Testis (tissue), 3 donors: ENCODE measurements around the gene CARS1. TPM values are rescaled to one million over a fixed set of nuclear protein-coding genes. Genes with fewer than 3 reads are reported as not detected.

ENCODE experiments used
- DNase-seq: peaks from one replicate; pipeline ENCODE4 v3.0.0-alpha.2; 2019
- H3K27ac ChIP-seq, 2 donors: fragments of 200-600 bp; sonication (generic); one replicate each; pipeline ENCODE4 v1.5.1; 2019
- H3K27me3 ChIP-seq: fragments of 200-600 bp; sonication (generic); one replicate; pipeline ENCODE4 v1.5.1; 2019
- H3K36me3 ChIP-seq: fragments of 200-600 bp; sonication (generic); one replicate; pipeline ENCODE4 v1.5.1; 2017; ENCODE audit warnings: low read depth; ENCODE audit errors: missing control alignments
- H3K4me1 ChIP-seq: fragments of 200-600 bp; sonication (generic); one replicate; pipeline ENCODE4 v1.5.1; 2019
- H3K4me3 ChIP-seq, 2 donors: fragments of 200-600 bp; sonication (generic); one replicate each; pipeline ENCODE4 v1.5.1; 2017 to 2019
- H3K9me3 ChIP-seq: fragments of 200-600 bp; sonication (generic); one replicate; pipeline ENCODE4 v1.5.1; 2017
- POLR2A ChIP-seq: fragments of 450-650 bp; IDR thresholded peaks from one replicate; pipeline ENCODE4 v1.6.1; 2017; ENCODE audit warnings: antibody characterized with exemption, mild to moderate bottlenecking, moderate library complexity
- WGBS, 2 donors: methylation state at CpG; one replicate each; pipeline ENCODE4 v1.1.5; 2018; 5-methylcytosine and 5-hydroxymethylcytosine counted together
- intact Hi-C: fragments of 100-400 bp; cut with DNase I; formaldehyde crosslinking; loops from one replicate; pipeline ENCODE4 v1.15.1; 2023; ENCODE audit warnings: low total_unique reads
- polyA plus RNA-seq: library from polyadenylated mRNA; stranded (reverse); fragments of 350-450 nt; fragmentation: Illumina TruSeq; extraction: RNeasy Lipid Tissue Mini Kit (QIAGEN cat#74804); gene quantifications from one replicate; pipeline ENCODE4 v1.2.3, GENCODE V29; 2014; ENCODE audit warnings: low read depth, low replicate concordance; ENCODE audit not compliant: insufficient read depth
- small RNA-seq, 2 donors: library from RNA; depleted of rRNA; stranded (forward); fragments of <200 nt; gene quantifications; one replicate each; pipeline ENCODE3, GENCODE V24; 2016
- total RNA-seq, 2 donors: library from RNA; depleted of rRNA; stranded (reverse); fragments of >200 nt; gene quantifications; one replicate each; pipeline ENCODE4 v1.2.3, GENCODE V29; 2016
- TF ChIP-seq, protein P1 (sequence below), 3 experiments: fragments of 450-650 bp in 2 of 3; fragments of 200-600 bp in 1 of 3; sonication (generic) in 1 of 3; IDR thresholded peaks; one replicate each; pipeline ENCODE4 v1.5.1; 2016 to 2019; ENCODE audit warnings: antibody characterized with exemption in 3 of 3, mild to moderate bottlenecking in 2 of 3, moderate library complexity in 1 of 3

The CARS1 gene
- total and polyA plus RNA-seq, 3 donors from 2014 or later = 34.8 to 48.2 (median 43.8) TPM

DNA sequence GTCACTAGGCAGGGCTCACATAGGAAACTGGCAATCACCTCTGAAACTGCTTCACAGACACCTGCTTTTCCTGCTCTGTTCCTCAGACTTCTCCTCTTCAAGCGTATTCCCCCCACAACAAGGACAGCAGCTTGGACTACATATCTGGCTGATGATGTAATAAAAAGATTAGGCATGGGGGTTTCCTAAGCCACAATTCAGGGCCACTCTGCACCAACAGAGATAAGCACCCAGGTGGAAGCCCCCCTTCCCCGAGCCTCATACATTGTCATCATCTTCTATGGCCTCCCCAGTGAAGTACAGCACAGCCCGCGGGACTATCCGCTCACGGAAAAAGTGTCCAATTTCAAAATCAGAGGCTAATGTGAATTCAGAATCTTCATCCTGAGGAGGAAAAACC lies 103.0 kb downstream of the CARS1 start:
- H3K27ac ChIP-seq = no peak overlapping the region
- TF ChIP-seq POLR2A = no peak
- TF ChIP-seq, protein P1, sequence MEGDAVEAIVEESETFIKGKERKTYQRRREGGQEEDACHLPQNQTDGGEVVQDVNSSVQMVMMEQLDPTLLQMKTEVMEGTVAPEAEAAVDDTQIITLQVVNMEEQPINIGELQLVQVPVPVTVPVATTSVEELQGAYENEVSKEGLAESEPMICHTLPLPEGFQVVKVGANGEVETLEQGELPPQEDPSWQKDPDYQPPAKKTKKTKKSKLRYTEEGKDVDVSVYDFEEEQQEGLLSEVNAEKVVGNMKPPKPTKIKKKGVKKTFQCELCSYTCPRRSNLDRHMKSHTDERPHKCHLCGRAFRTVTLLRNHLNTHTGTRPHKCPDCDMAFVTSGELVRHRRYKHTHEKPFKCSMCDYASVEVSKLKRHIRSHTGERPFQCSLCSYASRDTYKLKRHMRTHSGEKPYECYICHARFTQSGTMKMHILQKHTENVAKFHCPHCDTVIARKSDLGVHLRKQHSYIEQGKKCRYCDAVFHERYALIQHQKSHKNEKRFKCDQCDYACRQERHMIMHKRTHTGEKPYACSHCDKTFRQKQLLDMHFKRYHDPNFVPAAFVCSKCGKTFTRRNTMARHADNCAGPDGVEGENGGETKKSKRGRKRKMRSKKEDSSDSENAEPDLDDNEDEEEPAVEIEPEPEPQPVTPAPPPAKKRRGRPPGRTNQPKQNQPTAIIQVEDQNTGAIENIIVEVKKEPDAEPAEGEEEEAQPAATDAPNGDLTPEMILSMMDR (IDR thresholded peaks at IDR 0.05) = no peak
- no peaks in the 10 kb centered on the region for H3K9me3 ChIP-seq
- no peaks in the 10 kb centered on the region for H3K4me1 ChIP-seq
- no peak overlapping the region for H3K4me3 ChIP-seq
- intact Hi-C loops = no loop called here
- H3K36me3 ChIP-seq = no peaks in the 10 kb centered on the region
- no peaks in the 10 kb centered on the region for H3K27me3 ChIP-seq
- 85 to 86% methylated on average over 6 of the region's 6 CpGs for WGBS, 2 donors
- DNase-seq = no peak

DNA sequence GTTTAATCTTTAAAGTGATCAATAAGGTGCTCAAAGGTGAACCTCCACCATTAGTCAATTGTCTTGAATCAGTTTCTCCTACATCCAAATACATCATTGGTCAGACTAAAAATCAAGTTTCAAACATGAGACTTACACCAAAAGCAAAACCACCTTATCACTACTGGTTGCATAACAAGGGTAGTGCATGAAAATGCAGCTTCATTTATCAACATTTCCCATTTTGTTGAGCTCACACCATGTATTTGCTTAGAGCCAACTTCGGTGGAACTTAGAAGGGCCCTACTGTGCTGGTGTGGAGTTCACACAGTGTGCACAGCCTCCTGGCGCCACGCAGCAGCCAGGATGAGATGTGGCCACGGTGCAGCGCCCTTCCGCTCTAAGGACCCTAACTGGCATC lies 104.9 kb downstream of the CARS1 start:
- no peak for TF ChIP-seq POLR2A
- TF ChIP-seq, protein P1 (IDR thresholded peaks at IDR 0.05) = no peak
- intact Hi-C loops = no loop called here
- H3K9me3 ChIP-seq = no peaks in the 10 kb centered on the region
- no peaks in the 10 kb centered on the region for H3K4me1 ChIP-seq
- WGBS, 2 donors = 75 to 89% methylated on average over 6 of the region's 6 CpGs
- no peak overlapping the region for H3K27ac ChIP-seq
- no peak overlapping the region for H3K4me3 ChIP-seq
- DNase-seq = no peak
- H3K36me3 ChIP-seq = no peaks in the 10 kb centered on the region
- no peaks in the 10 kb centered on the region for H3K27me3 ChIP-seq

DNA sequence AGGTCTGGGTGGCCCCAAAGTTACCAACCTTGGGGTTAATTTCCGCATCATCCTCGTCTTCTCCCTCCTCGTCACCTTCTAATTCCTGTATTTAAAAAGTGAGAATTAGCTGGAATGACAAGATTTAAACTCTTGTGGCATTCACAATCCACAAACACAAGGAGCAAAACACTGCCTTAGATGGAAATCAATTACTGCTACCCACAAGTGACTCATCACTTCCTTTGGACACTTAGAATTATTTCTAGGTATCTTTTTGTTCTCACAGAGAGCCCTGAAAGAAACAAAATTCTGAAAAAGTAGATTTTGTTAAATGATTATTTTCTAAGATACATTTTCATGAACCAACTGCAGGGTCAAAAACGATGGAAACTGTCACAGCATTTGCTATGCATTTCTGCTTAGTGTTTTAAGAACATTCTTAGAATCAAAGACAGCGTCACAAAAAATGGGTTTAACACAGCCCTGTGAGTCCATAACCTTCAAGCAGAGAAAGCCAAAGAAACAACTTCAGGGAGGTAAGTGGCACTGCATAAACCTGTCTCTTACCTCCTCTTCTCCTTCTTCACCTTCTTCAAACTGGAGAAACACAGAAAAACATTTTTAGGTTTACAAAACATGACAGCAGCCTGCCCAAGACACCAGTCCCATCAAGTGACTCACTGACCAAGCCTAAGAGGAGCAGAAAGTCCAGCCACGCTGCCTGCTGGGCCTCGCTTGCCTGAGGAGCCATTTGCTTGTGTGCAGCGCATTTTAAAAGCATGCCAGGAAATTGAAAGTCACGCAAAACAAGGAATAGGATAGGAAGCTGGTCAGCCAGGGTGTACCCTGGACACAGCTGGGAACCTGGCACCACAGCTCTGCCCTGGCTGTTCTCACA lies 105.8 kb downstream of the CARS1 start:
- Histone ChIP-seq H3K36me3 (no peaks in the 10 kb centered on the region), H3K4me3 (no peak overlapping the region), H3K27ac (no peak overlapping the region), H3K4me1 (no peaks in the 10 kb centered on the region), H3K27me3 (no peaks in the 10 kb centered on the region), H3K9me3 (no peaks in the 10 kb centered on the region)
- DNase-seq = no peak
- intact Hi-C loops = no loop called here
- WGBS, 2 donors = 84% methylated on average over 9 of the region's 9 CpGs
- no peak for TF ChIP-seq POLR2A
- TF ChIP-seq, protein P1 (IDR thresholded peaks at IDR 0.05) = no peak

Small RNA genes lying within 50 kb of the gene (small RNA-seq; reads per million reads assigned to genes)
- gene RNU1-91P = 0 reads per million in 2 donors
- gene SNORA54 = 16.6 to 20.5 reads per million in 2 donors

Other genes starting within 250 kb of the CARS1 start
- gene CDKN1C, start 171.6 kb downstream of the CARS1 start, total RNA-seq = 10 to 100 TPM; 24.3 to 34.9 TPM
- gene CDKN1C, start 171.6 kb downstream of the CARS1 start, polyA plus RNA-seq = 15.2 TPM
- gene PHLDA2, start 128.0 kb downstream of the CARS1 start, total RNA-seq = 1 to 10 TPM; 2.2 to 4.0 TPM
- 0.62 TPM for gene PHLDA2, start 128.0 kb downstream of the CARS1 start, polyA plus RNA-seq
- gene NAP1L4, start 65.1 kb downstream of the CARS1 start, total RNA-seq = 100 to 1,000 TPM; 165 to 206 TPM
- gene NAP1L4, start 65.1 kb downstream of the CARS1 start, polyA plus RNA-seq = 208 TPM
- gene OSBPL5, start 107.9 kb upstream of the CARS1 start, total RNA-seq = 10 to 100 TPM; 13.2 to 18.1 TPM
- 8.9 TPM for gene OSBPL5, start 107.9 kb upstream of the CARS1 start, polyA plus RNA-seq
- under 1 TPM in 1 of 2 donors, not detected in 1; 0.50 TPM for gene MRGPRG, start 161.4 kb upstream of the CARS1 start, total RNA-seq
- not detected for gene MRGPRG, start 161.4 kb upstream of the CARS1 start, polyA plus RNA-seq
- gene MRGPRE, start 175.0 kb upstream of the CARS1 start, total RNA-seq = 1 to 10 TPM in 1 of 2 donors, under 1 TPM in 1; 0.93 to 1.0 TPM
- 0.30 TPM for gene MRGPRE, start 175.0 kb upstream of the CARS1 start, polyA plus RNA-seq